NT2/D1 (cell line): Measurements from ENCODE around the gene MON2.

Experiments used
- SUZ12 ChIP-seq: IDR thresholded peaks from 2 replicates; pipeline ENCODE4 v1.6.1; 2011; ENCODE audit not compliant: insufficient read length, insufficient read depth; ENCODE audit errors: extremely low read depth
- ZNF274 ChIP-seq: IDR thresholded peaks from 2 replicates; pipeline ENCODE4 v1.6.1; 2011; ENCODE audit warnings: mild to moderate bottlenecking, low read depth, low read length

DNA sequence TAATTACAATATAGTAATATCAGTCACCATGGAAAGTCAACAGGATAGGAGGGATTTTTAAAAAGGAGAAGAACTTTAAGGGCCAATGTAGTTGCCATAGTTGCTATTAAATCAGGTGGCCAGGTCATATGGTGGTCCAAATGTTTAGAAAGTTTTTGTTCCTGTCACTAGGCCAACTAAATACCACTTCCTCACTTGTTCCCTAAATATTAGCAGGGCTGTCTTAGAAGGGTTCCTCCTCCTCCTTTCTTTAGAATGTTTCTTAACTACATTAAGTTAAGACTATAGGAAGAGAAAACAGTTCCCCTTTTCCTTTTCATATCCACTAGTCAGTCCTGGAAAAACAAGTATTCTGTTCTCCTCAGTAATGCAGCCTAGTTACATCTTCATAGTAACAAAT is 50.3 kb downstream of the MON2 start:
- TF ChIP-seq SUZ12 = no peak
- TF ChIP-seq ZNF274 = no peak
